Esophagus (tissue), 2 donors: ENCODE measurements around the gene CNOT9. TPM values are rescaled to one million over a fixed set of nuclear protein-coding genes. Genes with fewer than 3 reads are reported as not detected.

ENCODE experiments used
- H3K27ac ChIP-seq, 2 donors: one replicate each; pipeline ENCODE4 v1.5.1; 2013; ENCODE audit warnings: low read depth in 2 of 2, mild to moderate bottlenecking in 2 of 2, inconsistent platforms in 1 of 2, low read length in 1 of 2, moderate library complexity in 1 of 2
- H3K27me3 ChIP-seq, 2 donors: one replicate each; pipeline ENCODE4 v1.6.1; 2013; ENCODE audit warnings: low read length in 2 of 2, control low read depth in 1 of 2, mild to moderate bottlenecking in 1 of 2; ENCODE audit not compliant: insufficient read depth in 2 of 2, control insufficient read depth in 1 of 2
- H3K36me3 ChIP-seq, 2 donors: one replicate each; pipeline ENCODE4 v1.6.1; 2013; ENCODE audit warnings: low read length in 1 of 2; ENCODE audit not compliant: control insufficient read depth in 2 of 2, insufficient read depth in 2 of 2
- H3K4me1 ChIP-seq, 2 donors: one replicate each; pipeline ENCODE4 v1.6.1; 2013; ENCODE audit warnings: low read length in 1 of 2; ENCODE audit not compliant: control insufficient read depth in 2 of 2, insufficient read depth in 2 of 2
- H3K4me3 ChIP-seq, 2 donors: one replicate each; pipeline ENCODE4 v1.5.1; 2013; ENCODE audit warnings: low read length in 2 of 2, mild to moderate bottlenecking in 2 of 2, low read depth in 1 of 2, moderate library complexity in 1 of 2
- H3K9me3 ChIP-seq, 2 donors: one replicate each; pipeline ENCODE4 v1.6.1; 2013; ENCODE audit warnings: mild to moderate bottlenecking in 2 of 2, low read depth in 1 of 2, low read length in 1 of 2, moderate library complexity in 1 of 2; ENCODE audit not compliant: control insufficient read depth in 2 of 2, insufficient read depth in 1 of 2
- WGBS, 2 donors: extraction: QIAGEN DNeasy Blood & Tissue Kit; methylation state at CpG; one replicate each; pipeline ENCODE4 v1.1.7; 2013; 5-methylcytosine and 5-hydroxymethylcytosine counted together
- polyA plus RNA-seq, 2 donors: library from polyadenylated mRNA; stranded (reverse); fragments of 200-250 nt; gene quantifications; one replicate each; pipeline ENCODE4 v1.2.3, GENCODE V29; 2013
- donor health status: healthy with polysubstance abuse.
- donor health status: Bipolar disorder and iron deficiency.

The CNOT9 gene
- polyA plus RNA-seq, 2 donors, result 14.5 to 17.6 TPM

GRCh38 chr2:218615868-218616315 is 47.3 kb downstream of the CNOT9 start:
- WGBS, 2 donors, result 73 to 74% methylated on average over 6 of the region's 6 CpGs
- Histone ChIP-seq H3K27ac (peak overlapping the region; percentile 6 to 87), H3K27me3 (no peaks in the 10 kb centered on the region), H3K4me3 (no peak overlapping the region), H3K36me3 (no peaks in the 10 kb centered on the region), H3K9me3 (no peaks in the 10 kb centered on the region), H3K4me1 (no peaks in the 10 kb centered on the region)

- no peak overlapping the region for H3K27ac ChIP-seq
- H3K4me3 ChIP-seq, result no peak overlapping the region
- no peaks in the 10 kb centered on the region for H3K27me3 ChIP-seq
- no peaks in the 10 kb centered on the region for H3K9me3 ChIP-seq
- 91 to 95% methylated on average over 9 of the region's 9 CpGs for WGBS, 2 donors
- H3K4me1 ChIP-seq, result no peaks in the 10 kb centered on the region
- no peaks in the 10 kb centered on the region for H3K36me3 ChIP-seq
Measured at GRCh38 chr2:218618102-218618860, 49.6 kb downstream of the CNOT9 start.

- no peaks in the 10 kb centered on the region for H3K27me3 ChIP-seq
- H3K4me1 ChIP-seq, result no peaks in the 10 kb centered on the region
- WGBS, 2 donors, result 79 to 80% methylated on average over 7 of the region's 7 CpGs
- H3K4me3 ChIP-seq, result no peak overlapping the region
- H3K9me3 ChIP-seq, result no peaks in the 10 kb centered on the region
- H3K36me3 ChIP-seq, result no peaks in the 10 kb centered on the region
- no peak overlapping the region for H3K27ac ChIP-seq
Measured at GRCh38 chr2:218621007-218621406, 52.4 kb downstream of the CNOT9 start.

- WGBS, 2 donors, result 64 to 72% methylated on average over 7 of the region's 7 CpGs
Measured at GRCh38 chr2:218622606-218623365, 54.1 kb downstream of the CNOT9 start.

GRCh38 chr2:218623366-218623705 is 54.7 kb downstream of the CNOT9 start:
- Histone ChIP-seq H3K9me3 (no peaks in the 10 kb centered on the region), H3K36me3 (no peaks in the 10 kb centered on the region), H3K27me3 (no peaks in the 10 kb centered on the region), H3K4me1 (no peaks in the 10 kb centered on the region), H3K27ac (no peak overlapping the region), H3K4me3 (no peak overlapping the region)
- 69 to 70% methylated on average over 3 of the region's 3 CpGs for WGBS, 2 donors

More at GRCh38 chr2:218622606-218623365, 54.1 kb downstream of the CNOT9 start:
- Histone ChIP-seq H3K4me3 (no peak overlapping the region), H3K9me3 (no peaks in the 10 kb centered on the region), H3K4me1 (no peaks in the 10 kb centered on the region), H3K27ac (no peak overlapping the region), H3K36me3 (no peaks in the 10 kb centered on the region), H3K27me3 (no peaks in the 10 kb centered on the region)

- Histone ChIP-seq H3K4me3 (no peak overlapping the region), H3K27ac (no peak overlapping the region), H3K27me3 (no peaks in the 10 kb centered on the region), H3K9me3 (no peaks in the 10 kb centered on the region), H3K36me3 (no peaks in the 10 kb centered on the region), H3K4me1 (no peaks in the 10 kb centered on the region)
- 84 to 87% methylated on average over 4 of the region's 4 CpGs for WGBS, 2 donors
Measured at GRCh38 chr2:218626369-218626768, 57.7 kb downstream of the CNOT9 start.

GRCh38 chr2:218627939-218628338 is 59.3 kb downstream of the CNOT9 start:
- whole genome bisulfite sequencing, 2 donors, result 89 to 93% methylated on average over 4 of the region's 4 CpGs
- Histone ChIP-seq H3K27me3 (no peaks in the 10 kb centered on the region), H3K9me3 (no peaks in the 10 kb centered on the region), H3K4me3 (no peak overlapping the region), H3K4me1 (no peaks in the 10 kb centered on the region), H3K36me3 (no peaks in the 10 kb centered on the region), H3K27ac (no peak overlapping the region)

GRCh38 chr2:218631837-218632236 is 63.2 kb downstream of the CNOT9 start:
- peaks cover 11 to 21% of the 10 kb centered on the region in 2 donors for H3K36me3 ChIP-seq
- H3K4me3 ChIP-seq, result no peak overlapping the region
- H3K4me1 ChIP-seq, result no peaks in the 10 kb centered on the region
- WGBS, 2 donors, result 62 to 70% methylated on average over 4 of the region's 4 CpGs
- H3K9me3 ChIP-seq, result no peaks in the 10 kb centered on the region
- no peak overlapping the region for H3K27ac ChIP-seq
- no peaks in the 10 kb centered on the region for H3K27me3 ChIP-seq

GRCh38 chr2:218635719-218636118 is 67.1 kb downstream of the CNOT9 start:
- H3K4me1 ChIP-seq, result no peaks in the 10 kb centered on the region
- no peak overlapping the region for H3K4me3 ChIP-seq
- H3K27ac ChIP-seq, result no peak overlapping the region
- H3K27me3 ChIP-seq, result no peaks in the 10 kb centered on the region
- no peaks in the 10 kb centered on the region for H3K9me3 ChIP-seq
- WGBS, 2 donors, result 92 to 93% methylated on average over 5 of the region's 5 CpGs
- H3K36me3 ChIP-seq, result peaks cover 28 to 31% of the 10 kb centered on the region in 2 donors
